Measurements from ENCODE around the gene LDHB. TPM values are rescaled to one million over a fixed set of nuclear protein-coding genes. Genes with fewer than 3 reads are reported as not detected.

LDHB gene
- total RNA-seq (2022; extraction: Qiagen RNA extraction; ENCODE audit: low read depth), result 1,587 to 1,689 TPM (median 1,596 TPM) in 5 replicates

GRCh38 chr12:21657326-21658077 lies at the start of gene LDHB:
Gene LDHB (minus strand): TSS chr12:21657842. CDS start chr12:21654671, 3,171 bp downstream.

GRCh38 chr12:21604245-21605101 lies 53.2 kb downstream of the LDHB start, which contains the start of gene GYS2:
Gene GYS2 (minus strand): TSS chr12:21604847. CDS start chr12:21604592, 255 bp downstream.

Other genes starting within 250 kb of the LDHB start
- gene PYROXD1, start 220.2 kb downstream of the LDHB start, total RNA-seq (2022; extraction: Qiagen RNA extraction; ENCODE audit: low read depth), result 6.1 to 8.4 TPM (median 8.0 TPM) in 5 replicates
- gene RECQL, start 156.2 kb downstream of the LDHB start, total RNA-seq (2022; extraction: Qiagen RNA extraction; ENCODE audit: low read depth), result 47.9 to 80.9 TPM (median 65.3 TPM) in 5 replicates
- 74.6 to 101 TPM (median 92.4 TPM) in 5 replicates for gene GOLT1B, start 156.1 kb downstream of the LDHB start, total RNA-seq (2022; extraction: Qiagen RNA extraction; ENCODE audit: low read depth)
- gene SPX, start 131.5 kb downstream of the LDHB start, total RNA-seq (2022; extraction: Qiagen RNA extraction; ENCODE audit: low read depth), result 3.4 to 4.4 TPM (median 3.7 TPM) in 5 replicates
- not detected in 5 replicates for gene GYS2, start 53.0 kb downstream of the LDHB start, total RNA-seq (2022; extraction: Qiagen RNA extraction; ENCODE audit: low read depth)
- 0.15 to 0.44 TPM (median 0.31 TPM) in 5 replicates for gene KCNJ8, start 116.9 kb upstream of the LDHB start, total RNA-seq (2022; extraction: Qiagen RNA extraction; ENCODE audit: low read depth)

Data from A549 treated with GW870086 at 1 μM for 4 hours (cell line).